ENCODE measurements around the gene ETV5.

The ETV5 gene

GRCh38 chr3:186149319-186149960, 40.6 kb upstream of the ETV5 start:
- Histone ChIP-seq H3K27me3 (ENCODE audit: low read length) (no peaks in the 10 kb centered on the region), H2AFZ (ENCODE audit: low read depth, low read length, severe bottlenecking) (no peak overlapping the region), H3K4me3 (ENCODE audit: insufficient read depth, low read length, poor library complexity, severe bottlenecking) (no peak overlapping the region), H3K9me3 (ENCODE audit: insufficient read depth, low read length) (no peaks in the 10 kb centered on the region), H3F3A (ENCODE audit: insufficient read depth) (peaks cover 5% of the 10 kb centered on the region; the same call in 1 of the 2 replicates), H4K20me1 (ENCODE audit: low read depth, low read length) (no peaks in the 10 kb centered on the region), H3K36me3 (ENCODE audit: low read length) (no peaks in the 10 kb centered on the region), H3K4me2 (ENCODE audit: low read depth, low read length, poor library complexity, severe bottlenecking) (no peak overlapping the region), H3K9ac (ENCODE audit: low read length) (no peak overlapping the region), H3K9me2 (replicated peaks; ENCODE audit: insufficient read depth, low read length) (no peaks in the 10 kb centered on the region), H3K79me2 (ENCODE audit: insufficient read depth, low read length) (no peaks in the 10 kb centered on the region), H3K27ac (ENCODE audit: low read depth, low read length) (no peak overlapping the region)
- no peak for TF ChIP-seq EZH2phosphoT487 (conservative IDR thresholded peaks at IDR 0.05; ENCODE audit: low read length)
- TF ChIP-seq, protein P1, sequence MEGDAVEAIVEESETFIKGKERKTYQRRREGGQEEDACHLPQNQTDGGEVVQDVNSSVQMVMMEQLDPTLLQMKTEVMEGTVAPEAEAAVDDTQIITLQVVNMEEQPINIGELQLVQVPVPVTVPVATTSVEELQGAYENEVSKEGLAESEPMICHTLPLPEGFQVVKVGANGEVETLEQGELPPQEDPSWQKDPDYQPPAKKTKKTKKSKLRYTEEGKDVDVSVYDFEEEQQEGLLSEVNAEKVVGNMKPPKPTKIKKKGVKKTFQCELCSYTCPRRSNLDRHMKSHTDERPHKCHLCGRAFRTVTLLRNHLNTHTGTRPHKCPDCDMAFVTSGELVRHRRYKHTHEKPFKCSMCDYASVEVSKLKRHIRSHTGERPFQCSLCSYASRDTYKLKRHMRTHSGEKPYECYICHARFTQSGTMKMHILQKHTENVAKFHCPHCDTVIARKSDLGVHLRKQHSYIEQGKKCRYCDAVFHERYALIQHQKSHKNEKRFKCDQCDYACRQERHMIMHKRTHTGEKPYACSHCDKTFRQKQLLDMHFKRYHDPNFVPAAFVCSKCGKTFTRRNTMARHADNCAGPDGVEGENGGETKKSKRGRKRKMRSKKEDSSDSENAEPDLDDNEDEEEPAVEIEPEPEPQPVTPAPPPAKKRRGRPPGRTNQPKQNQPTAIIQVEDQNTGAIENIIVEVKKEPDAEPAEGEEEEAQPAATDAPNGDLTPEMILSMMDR (IDR thresholded peaks at IDR 0.05; ENCODE audit: insufficient read depth, low read length, poor library complexity, severe bottlenecking): no peak

GRCh38 chr3:186144257-186144656, 35.4 kb upstream of the ETV5 start:
- no peaks in the 10 kb centered on the region for H4K20me1 ChIP-seq (ENCODE audit: low read depth, low read length)
- H3K4me3 ChIP-seq (ENCODE audit: insufficient read depth, low read length, poor library complexity, severe bottlenecking): no peak overlapping the region
- no peak overlapping the region for H3K9ac ChIP-seq (ENCODE audit: low read length)
- no peak overlapping the region for H3K4me2 ChIP-seq (ENCODE audit: low read depth, low read length, poor library complexity, severe bottlenecking)
- no peak overlapping the region for H3K27ac ChIP-seq (ENCODE audit: low read depth, low read length)
- H3K79me2 ChIP-seq (ENCODE audit: insufficient read depth, low read length): no peaks in the 10 kb centered on the region
- H3F3A ChIP-seq (ENCODE audit: insufficient read depth): no peaks in the 10 kb centered on the region
- no peaks in the 10 kb centered on the region for H3K36me3 ChIP-seq (ENCODE audit: low read length)
- no peaks in the 10 kb centered on the region for H3K9me2 ChIP-seq (replicated peaks; ENCODE audit: insufficient read depth, low read length)
- TF ChIP-seq, protein P1 (IDR thresholded peaks at IDR 0.05; ENCODE audit: insufficient read depth, low read length, poor library complexity, severe bottlenecking): no peak
- no peak for TF ChIP-seq EZH2phosphoT487 (conservative IDR thresholded peaks at IDR 0.05; ENCODE audit: low read length)
- H2AFZ ChIP-seq (ENCODE audit: low read depth, low read length, severe bottlenecking): no peak overlapping the region
- no peaks in the 10 kb centered on the region for H3K27me3 ChIP-seq (ENCODE audit: low read length)
- H3K9me3 ChIP-seq (ENCODE audit: insufficient read depth, low read length): no peaks in the 10 kb centered on the region

- H3K9ac ChIP-seq (ENCODE audit: low read length): no peak overlapping the region
- no peak overlapping the region for H2AFZ ChIP-seq (ENCODE audit: low read depth, low read length, severe bottlenecking)
- H3K79me2 ChIP-seq (ENCODE audit: insufficient read depth, low read length): no peaks in the 10 kb centered on the region
Observed at GRCh38 chr3:186143250-186143649, 34.4 kb upstream of the ETV5 start.

More at GRCh38 chr3:186143250-186143649, 34.4 kb upstream of the ETV5 start:
- Histone ChIP-seq H3F3A (ENCODE audit: insufficient read depth) (no peaks in the 10 kb centered on the region), H3K9me3 (ENCODE audit: insufficient read depth, low read length) (no peaks in the 10 kb centered on the region), H4K20me1 (ENCODE audit: low read depth, low read length) (no peaks in the 10 kb centered on the region), H3K4me3 (ENCODE audit: insufficient read depth, low read length, poor library complexity, severe bottlenecking) (no peak overlapping the region), H3K4me2 (ENCODE audit: low read depth, low read length, poor library complexity, severe bottlenecking) (no peak overlapping the region), H3K9me2 (replicated peaks; ENCODE audit: insufficient read depth, low read length) (no peaks in the 10 kb centered on the region), H3K27ac (ENCODE audit: low read depth, low read length) (no peak overlapping the region), H3K36me3 (ENCODE audit: low read length) (no peaks in the 10 kb centered on the region), H3K27me3 (ENCODE audit: low read length) (no peaks in the 10 kb centered on the region)
- TF ChIP-seq EZH2phosphoT487 (conservative IDR thresholded peaks at IDR 0.05; ENCODE audit: low read length): no peak
- TF ChIP-seq, protein P1 (IDR thresholded peaks at IDR 0.05; ENCODE audit: insufficient read depth, low read length, poor library complexity, severe bottlenecking): no peak

Measured in SU-DHL-6 (cell line).